ENCODE data around the gene PIM2.
"Not testable (repeated sequence)": the region's sequence is repeated elsewhere in the genome, so short reads cannot be mapped to it uniquely, and the experiment has no call there.

Gene PIM2

GRCh38 chrX:48891402-48892288 lies 27.2 kb downstream of the PIM2 start:
- H3K4me3 ChIP-seq (ENCODE audit: low read depth, low read length), result peak overlapping the region; percentile 52
- DNase-seq (ENCODE audit: low read depth), result peak; percentile 15
- TF ChIP-seq CTCF (IDR thresholded peaks at IDR 0.05; ENCODE audit: low read depth, low read length, missing control alignments), result peak; percentile 37

- no peak for TF ChIP-seq CTCF (IDR thresholded peaks at IDR 0.05; ENCODE audit: low read depth, low read length, missing control alignments)
- H3K4me3 ChIP-seq (ENCODE audit: low read depth, low read length), result peak overlapping the region; percentile 52
- no peak for DNase-seq (ENCODE audit: low read depth)
Measured at GRCh38 chrX:48890934-48891401, 27.9 kb downstream of the PIM2 start.

- DNase-seq (ENCODE audit: low read depth), result no peak
- peak overlapping the region; percentile 52 for H3K4me3 ChIP-seq (ENCODE audit: low read depth, low read length)
- TF ChIP-seq CTCF (IDR thresholded peaks at IDR 0.05; ENCODE audit: low read depth, low read length, missing control alignments), result no peak
Measured at GRCh38 chrX:48890296-48890925, 28.4 kb downstream of the PIM2 start.

GRCh38 chrX:48886586-48886985 lies 32.2 kb downstream of the PIM2 start:
- not testable (repeated sequence) for H3K4me3 ChIP-seq (ENCODE audit: low read depth, low read length); DNase-seq (ENCODE audit: low read depth)

GRCh38 chrX:48883729-48884128 lies 35.1 kb downstream of the PIM2 start:
- TF ChIP-seq CTCF (IDR thresholded peaks at IDR 0.05; ENCODE audit: low read depth, low read length, missing control alignments), result no peak
- no peak overlapping the region for H3K4me3 ChIP-seq (ENCODE audit: low read depth, low read length)
- DNase-seq (ENCODE audit: low read depth), result no peak

GRCh38 chrX:48876944-48877343 lies 41.9 kb downstream of the PIM2 start:
- H3K4me3 ChIP-seq (ENCODE audit: low read depth, low read length); DNase-seq (ENCODE audit: low read depth): not testable (repeated sequence)

- DNase-seq (ENCODE audit: low read depth); H3K4me3 ChIP-seq (ENCODE audit: low read depth, low read length): not testable (repeated sequence)
Measured at GRCh38 chrX:48872017-48872416, 46.8 kb downstream of the PIM2 start.

GRCh38 chrX:48864210-48864609 lies 54.6 kb downstream of the PIM2 start:
- H3K4me3 ChIP-seq (ENCODE audit: low read depth, low read length), result no peak overlapping the region
- no peak for TF ChIP-seq CTCF (IDR thresholded peaks at IDR 0.05; ENCODE audit: low read depth, low read length, missing control alignments)
- DNase-seq (ENCODE audit: low read depth), result no peak
